Activated T-cell treated with anti-CD3 and anti-CD28 coated beads for 4 hours (primary cell): ENCODE measurements around the gene CYP24A1.

Source experiments
- DNase-seq: peaks from one replicate; pipeline ENCODE4 v3.0.0-alpha.2; 2020

Gene CYP24A1

GRCh38 chr20:54155736-54156317, 18.0 kb downstream of the CYP24A1 start:
- no peak for DNase-seq

- DNase-seq, result no peak
These were observed 19.3 kb downstream of the CYP24A1 start for GRCh38 chr20:54154439-54154838.

DNA sequence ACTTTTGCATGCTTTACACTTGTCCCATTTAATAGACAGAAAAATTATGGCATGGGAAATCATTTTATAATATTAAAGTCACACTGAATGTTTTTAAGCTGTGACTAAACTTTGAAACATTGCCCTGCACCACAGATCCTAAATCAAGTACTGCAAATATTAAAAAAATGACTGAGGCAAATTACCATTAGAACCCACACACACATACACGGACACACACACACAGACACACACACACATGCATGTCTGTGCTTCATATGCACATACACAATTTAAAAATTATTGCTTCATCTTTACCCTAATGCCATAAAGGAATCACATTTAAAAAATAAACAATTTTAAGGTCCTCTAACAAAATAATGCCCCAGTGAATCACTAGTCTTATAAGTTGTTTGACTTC, 19.9 kb downstream of the CYP24A1 start:
- no peak for DNase-seq

GRCh38 chr20:54153041-54153327, 20.8 kb downstream of the CYP24A1 start:
- no peak for DNase-seq

DNA sequence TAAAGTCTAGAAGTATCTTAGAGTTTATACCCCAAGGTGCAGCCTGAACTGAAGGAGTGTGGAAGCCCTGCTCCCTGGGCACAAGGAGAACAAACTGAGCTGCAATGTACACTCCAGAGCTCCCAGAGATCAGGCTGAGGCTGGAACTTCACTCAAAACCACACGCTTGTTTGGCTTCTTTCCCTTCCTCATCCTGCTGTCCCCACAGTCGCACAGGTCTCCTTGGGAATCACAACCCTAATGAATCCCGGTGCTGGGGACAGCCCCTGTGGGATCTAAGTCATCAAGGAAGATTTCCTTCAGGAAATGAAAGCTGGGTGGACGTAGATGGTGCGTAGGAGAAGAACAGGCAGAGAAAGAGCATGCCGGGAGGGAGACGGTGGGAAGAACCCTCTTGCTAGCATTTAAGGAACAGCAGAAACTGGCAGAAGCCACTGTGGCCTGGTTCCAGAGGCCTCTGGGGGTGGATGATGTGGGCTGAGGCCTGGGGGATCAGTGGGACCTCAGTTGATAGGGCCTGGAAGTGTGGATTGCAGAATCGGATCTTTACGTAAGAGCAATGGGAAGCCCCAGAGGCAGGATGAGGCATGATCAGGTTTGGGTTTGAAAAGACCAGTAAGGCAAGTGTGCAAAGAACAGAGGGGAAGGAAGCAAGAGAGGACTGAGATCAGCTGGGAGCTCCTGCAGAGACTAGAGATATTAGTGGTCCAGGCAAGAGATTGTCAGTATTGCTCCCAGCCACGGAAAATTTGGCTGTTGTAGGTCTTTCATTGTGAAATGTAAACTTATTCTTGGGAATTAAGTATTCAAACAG, 21.4 kb downstream of the CYP24A1 start:
- DNase-seq, result no peak

DNA sequence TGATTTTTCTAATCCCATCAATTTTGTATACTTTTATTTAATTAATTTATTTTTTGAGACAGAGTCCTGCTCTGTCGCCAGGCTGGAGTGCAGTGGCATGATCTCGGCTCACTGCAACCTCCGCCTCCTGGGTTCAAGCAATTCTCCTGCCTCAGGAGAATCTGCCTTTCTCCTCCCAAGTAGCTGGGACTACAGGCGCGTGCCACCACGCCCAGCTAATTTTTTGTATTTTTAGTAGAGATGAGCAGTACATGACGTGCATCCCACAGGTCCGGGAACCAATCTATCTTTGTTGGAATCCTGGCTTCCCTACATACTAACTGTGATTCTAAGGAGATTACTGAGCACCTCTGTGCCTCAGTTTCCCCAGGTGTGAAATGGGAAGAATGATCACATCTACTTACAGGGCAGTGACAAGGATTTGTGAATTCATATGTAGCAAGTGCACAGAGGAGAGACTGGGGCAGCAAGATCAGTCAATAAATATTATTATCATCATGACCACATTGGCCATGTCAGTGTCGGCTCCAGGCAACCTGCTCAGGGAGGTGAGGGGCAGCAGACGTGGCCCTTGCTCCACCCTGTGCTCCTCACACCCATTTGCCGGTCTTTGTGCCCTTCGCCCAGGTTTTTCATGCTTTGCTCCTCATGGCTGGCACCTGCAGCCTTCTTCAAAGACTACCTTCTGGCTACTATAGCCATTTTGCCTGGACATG, 22.1 kb downstream of the CYP24A1 start:
- DNase-seq, result no peak

DNA sequence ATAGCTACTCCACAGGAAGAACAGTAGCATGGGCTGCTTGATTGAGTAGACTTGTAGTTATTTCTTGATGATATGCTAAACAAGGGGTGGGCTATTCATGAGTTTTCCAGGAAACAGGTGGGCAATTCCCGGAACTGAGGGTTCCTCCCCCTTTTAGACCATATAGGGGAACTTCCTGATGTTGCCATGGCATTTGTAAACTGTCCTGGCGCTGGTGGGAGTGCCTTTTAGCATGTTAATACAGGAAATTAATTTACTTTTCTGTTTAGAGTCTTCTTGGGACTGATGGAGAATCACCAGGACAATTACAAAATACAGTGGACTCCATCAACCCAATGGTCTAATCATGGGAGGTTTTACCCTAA, 22.7 kb downstream of the CYP24A1 start:
- no peak for DNase-seq

- DNase-seq, result no peak
These were observed 24.0 kb downstream of the CYP24A1 start for GRCh38 chr20:54149765-54150264.

- DNase-seq, result no peak
These were observed 24.6 kb downstream of the CYP24A1 start for GRCh38 chr20:54148947-54149764.

- no peak for DNase-seq
These were observed 27.1 kb downstream of the CYP24A1 start for GRCh38 chr20:54146672-54147071.

GRCh38 chr20:54144847-54145414, 28.9 kb downstream of the CYP24A1 start:
- DNase-seq, result no peak

DNA sequence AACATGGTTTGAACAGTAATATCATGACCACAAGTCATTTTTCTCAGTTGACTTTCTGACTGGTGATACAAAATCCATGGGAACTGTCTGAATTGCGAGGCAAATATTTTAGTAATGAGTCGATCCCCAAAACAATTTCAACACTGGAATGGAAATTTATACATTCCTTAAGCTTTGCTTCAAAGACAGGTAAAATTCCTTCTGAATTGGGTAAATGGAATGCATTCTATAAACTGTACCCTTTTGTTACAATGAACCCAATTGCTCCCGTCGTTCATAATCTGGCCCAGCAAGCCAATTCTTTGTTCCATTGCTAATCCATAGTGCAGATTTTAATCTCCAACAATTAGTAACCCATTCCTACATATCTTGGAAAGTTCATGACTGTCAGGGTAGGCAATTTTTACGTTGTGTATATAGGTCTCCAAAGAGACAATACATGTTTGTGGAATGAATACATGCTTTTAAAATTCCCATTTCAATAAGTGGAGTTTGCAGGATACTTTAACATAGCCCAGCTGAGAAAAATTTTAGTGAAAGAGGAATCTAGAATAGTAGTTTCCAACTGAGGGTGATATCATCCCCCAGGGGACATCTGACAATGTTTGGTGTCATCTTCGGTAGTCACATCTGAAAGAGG, 32.7 kb downstream of the CYP24A1 start:
- no peak for DNase-seq

- no peak for DNase-seq
These were observed 33.3 kb downstream of the CYP24A1 start for GRCh38 chr20:54140486-54140885.

GRCh38 chr20:54140067-54140466, 33.7 kb downstream of the CYP24A1 start:
- DNase-seq, result no peak

GRCh38 chr20:54139188-54139587, 34.6 kb downstream of the CYP24A1 start:
- no peak for DNase-seq

- no peak for DNase-seq
These were observed 35.4 kb downstream of the CYP24A1 start for GRCh38 chr20:54138427-54138826.

DNA sequence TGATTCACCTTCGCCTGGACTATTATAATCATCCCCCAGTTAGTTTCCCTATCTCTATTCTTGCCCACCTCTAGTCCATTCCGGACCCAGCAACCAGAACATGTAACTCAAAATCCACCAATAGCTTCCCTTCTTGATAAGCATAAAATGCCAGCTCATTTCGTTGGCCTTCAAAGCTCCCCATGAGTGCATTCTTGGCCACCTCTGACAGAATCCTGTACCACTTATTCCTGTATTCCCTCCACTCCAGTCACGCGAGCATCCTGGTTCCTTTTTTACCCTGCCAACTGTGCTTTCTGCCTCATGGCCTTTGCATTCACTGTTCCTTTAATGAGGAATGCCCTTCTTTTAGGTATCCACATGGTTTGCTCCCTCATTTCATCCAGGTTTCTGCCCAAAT, 36.7 kb downstream of the CYP24A1 start:
- no peak for DNase-seq

- DNase-seq, result no peak
These were observed 39.2 kb downstream of the CYP24A1 start for GRCh38 chr20:54134445-54135220.

GRCh38 chr20:54133434-54134427, 40.1 kb downstream of the CYP24A1 start:
- no peak for DNase-seq
